ENCODE data around the gene PSMD12. TPM values are rescaled to one million over a fixed set of nuclear protein-coding genes. Genes with fewer than 3 reads are reported as not detected.

Gene PSMD12
- total RNA-seq, 1 donor = 35.2 TPM

DNA sequence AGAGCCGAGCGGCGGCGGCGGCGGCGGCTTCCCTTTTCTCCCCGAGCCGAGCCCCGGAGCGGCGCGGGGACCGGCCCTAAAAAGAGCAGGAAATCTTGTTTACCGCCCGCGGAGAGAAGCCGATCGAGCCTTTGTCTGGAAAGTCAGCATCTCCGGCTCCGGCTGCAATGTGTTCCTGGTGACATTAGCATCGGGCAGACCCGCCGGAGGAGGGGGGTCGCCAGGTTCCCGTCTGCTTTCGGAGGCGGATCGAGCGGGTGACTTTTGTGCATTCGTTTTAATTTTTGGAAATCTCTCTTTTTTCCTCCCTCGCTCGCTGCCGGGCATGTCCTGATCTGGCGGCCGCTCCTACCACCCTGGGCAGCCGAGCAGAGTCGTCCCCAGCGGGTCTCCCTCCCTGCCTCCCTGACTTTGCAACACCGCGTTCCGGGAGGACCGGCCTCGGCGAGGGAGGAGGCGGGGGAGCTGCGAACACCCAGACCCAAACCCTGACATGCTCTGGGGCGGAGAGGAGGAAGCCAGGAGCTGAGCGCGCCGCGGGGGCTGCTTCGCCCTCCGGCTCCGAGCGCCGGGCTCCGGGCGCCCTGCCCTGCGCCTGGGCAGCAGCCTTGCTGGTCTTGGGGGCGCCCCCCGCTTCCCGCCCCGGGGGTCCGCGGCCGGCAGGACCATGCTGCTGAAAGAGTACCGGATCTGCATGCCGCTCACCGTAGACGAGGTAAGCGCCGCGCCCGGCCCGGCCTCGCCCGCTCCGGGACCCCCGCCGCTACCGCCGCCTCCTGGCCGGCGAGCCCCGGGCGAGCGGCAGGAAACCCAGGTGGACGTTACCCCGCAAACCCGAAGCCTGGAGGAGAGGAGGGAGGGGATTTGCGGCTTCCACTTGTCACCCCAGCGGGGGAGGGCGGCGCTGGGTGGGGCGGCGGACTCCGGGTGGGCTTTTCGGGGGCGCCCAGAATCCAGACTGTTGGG is 11.4 kb upstream of the PSMD12 start:
- TF ChIP-seq, protein P1, sequence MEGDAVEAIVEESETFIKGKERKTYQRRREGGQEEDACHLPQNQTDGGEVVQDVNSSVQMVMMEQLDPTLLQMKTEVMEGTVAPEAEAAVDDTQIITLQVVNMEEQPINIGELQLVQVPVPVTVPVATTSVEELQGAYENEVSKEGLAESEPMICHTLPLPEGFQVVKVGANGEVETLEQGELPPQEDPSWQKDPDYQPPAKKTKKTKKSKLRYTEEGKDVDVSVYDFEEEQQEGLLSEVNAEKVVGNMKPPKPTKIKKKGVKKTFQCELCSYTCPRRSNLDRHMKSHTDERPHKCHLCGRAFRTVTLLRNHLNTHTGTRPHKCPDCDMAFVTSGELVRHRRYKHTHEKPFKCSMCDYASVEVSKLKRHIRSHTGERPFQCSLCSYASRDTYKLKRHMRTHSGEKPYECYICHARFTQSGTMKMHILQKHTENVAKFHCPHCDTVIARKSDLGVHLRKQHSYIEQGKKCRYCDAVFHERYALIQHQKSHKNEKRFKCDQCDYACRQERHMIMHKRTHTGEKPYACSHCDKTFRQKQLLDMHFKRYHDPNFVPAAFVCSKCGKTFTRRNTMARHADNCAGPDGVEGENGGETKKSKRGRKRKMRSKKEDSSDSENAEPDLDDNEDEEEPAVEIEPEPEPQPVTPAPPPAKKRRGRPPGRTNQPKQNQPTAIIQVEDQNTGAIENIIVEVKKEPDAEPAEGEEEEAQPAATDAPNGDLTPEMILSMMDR (IDR thresholded peaks at IDR 0.05; ENCODE audit: insufficient read depth, low read length) = peak; percentile 37
- peak; percentile 46 for DNase-seq (ENCODE audit: low read depth)
- peak overlapping the region; percentile 80 for H3K4me3 ChIP-seq (ENCODE audit: low read depth, low read length)

DNA sequence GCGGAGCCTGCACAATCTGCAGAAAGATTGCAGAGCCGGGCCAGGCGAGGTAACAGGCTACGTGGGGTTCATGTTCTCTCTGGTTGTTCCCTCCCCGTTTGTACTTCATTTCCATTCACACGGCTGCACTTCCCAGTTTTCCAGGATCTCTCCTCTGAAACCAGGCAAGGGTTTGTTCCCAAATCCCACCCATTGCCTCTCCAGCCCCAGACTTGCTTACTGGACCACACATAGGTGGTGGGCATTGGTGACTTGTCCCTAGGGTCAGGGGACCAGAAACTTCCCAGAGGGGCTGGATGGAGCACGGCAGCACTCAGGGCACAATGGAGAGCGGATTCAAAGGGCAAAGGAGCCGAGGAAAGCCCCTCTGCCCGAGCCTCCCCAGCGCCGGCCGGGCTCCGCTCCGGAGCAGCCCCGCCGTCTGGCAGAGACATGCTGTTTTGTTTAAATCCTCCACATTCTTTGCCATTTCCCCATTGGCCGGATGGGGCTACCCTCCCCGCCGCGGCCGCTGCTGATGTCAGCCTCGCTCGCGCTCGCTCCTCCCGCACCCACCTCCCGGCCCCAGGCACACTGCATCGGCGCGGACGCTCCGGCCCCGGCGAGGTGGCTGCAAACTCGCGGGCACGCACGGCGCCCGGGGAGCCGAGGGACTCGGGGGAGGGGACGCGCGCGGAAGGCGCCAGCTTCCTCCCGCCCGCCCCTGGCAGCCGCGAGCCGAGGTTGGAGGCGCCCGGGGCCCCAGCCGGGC is 10.5 kb upstream of the PSMD12 start, which contains the start of gene PITPNC1:
Gene PITPNC1 (plus strand): TSS at position 545 of the 751 bp plus-strand sequence.
- TF ChIP-seq, protein P1 (IDR thresholded peaks at IDR 0.05; ENCODE audit: insufficient read depth, low read length) = peak; percentile 8
- peak within 1 kb of the TSS; percentile 80 for H3K4me3 ChIP-seq (ENCODE audit: low read depth, low read length)
- DNase-seq (ENCODE audit: low read depth) = peak; percentile 86

DNA sequence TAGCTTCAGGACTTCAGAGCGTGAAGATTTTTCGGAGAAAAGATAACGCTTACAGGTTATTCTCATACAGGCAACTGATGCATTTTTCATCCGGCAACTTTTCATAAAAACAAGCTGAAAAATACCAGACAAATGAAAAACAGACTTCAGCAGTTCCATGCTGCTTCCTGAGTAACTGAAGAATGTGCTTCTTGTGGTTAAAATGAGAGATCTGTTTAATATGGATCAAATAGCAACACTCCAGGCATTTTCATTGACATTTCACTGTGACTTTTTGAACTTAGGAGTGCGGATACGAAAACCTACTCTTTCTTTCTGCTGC is 10.0 kb upstream of the PSMD12 start:
- TF ChIP-seq, protein P1 (IDR thresholded peaks at IDR 0.05; ENCODE audit: insufficient read depth, low read length) = no peak
- H3K4me3 ChIP-seq (ENCODE audit: low read depth, low read length) = peak overlapping the region; percentile 80
- DNase-seq (ENCODE audit: low read depth) = peak; percentile 69

DNA sequence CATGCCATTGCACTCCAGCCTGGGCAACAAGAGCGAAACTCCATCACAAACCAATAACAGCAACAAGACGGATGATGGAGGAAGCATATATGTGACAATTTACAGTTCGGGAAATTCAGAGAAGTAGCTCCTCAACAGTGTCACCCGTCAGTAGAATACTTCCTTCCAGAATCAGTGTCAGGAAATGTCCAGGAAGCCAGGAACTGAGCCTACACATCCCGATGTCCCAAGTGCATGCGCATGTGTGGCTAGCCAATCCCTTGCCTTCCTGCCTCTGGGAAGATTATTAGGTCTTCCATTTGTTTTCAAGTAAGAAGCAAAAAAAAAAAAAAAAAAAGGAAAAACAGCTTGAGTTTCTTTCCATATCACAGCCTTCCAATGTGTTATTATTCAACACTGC is 9.3 kb upstream of the PSMD12 start:
- TF ChIP-seq, protein P1 (IDR thresholded peaks at IDR 0.05; ENCODE audit: insufficient read depth, low read length) = no peak
- DNase-seq (ENCODE audit: low read depth) = no peak
- H3K4me3 ChIP-seq (ENCODE audit: low read depth, low read length) = no peak overlapping the region

DNA sequence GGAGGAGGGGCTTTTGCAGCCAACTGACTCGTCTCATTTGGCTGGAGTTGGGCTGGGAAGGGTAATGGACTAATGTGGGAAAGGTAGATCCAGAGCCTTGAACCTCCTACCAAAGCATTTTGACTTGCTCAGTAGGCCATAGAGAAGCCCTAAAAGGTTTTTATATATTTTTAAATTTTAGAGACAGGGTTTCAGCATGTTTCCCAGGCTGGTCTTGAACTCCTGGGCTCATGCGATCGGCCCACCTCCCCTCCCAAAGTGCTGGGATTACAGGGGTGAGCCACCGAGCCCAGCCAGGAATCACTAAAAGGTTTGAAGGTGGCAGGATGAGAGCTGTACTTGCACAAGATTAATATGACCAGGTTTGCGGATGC is 8.7 kb upstream of the PSMD12 start:
- H3K4me3 ChIP-seq (ENCODE audit: low read depth, low read length) = no peak overlapping the region
- no peak for DNase-seq (ENCODE audit: low read depth)
- TF ChIP-seq, protein P1 (IDR thresholded peaks at IDR 0.05; ENCODE audit: insufficient read depth, low read length) = no peak

DNA sequence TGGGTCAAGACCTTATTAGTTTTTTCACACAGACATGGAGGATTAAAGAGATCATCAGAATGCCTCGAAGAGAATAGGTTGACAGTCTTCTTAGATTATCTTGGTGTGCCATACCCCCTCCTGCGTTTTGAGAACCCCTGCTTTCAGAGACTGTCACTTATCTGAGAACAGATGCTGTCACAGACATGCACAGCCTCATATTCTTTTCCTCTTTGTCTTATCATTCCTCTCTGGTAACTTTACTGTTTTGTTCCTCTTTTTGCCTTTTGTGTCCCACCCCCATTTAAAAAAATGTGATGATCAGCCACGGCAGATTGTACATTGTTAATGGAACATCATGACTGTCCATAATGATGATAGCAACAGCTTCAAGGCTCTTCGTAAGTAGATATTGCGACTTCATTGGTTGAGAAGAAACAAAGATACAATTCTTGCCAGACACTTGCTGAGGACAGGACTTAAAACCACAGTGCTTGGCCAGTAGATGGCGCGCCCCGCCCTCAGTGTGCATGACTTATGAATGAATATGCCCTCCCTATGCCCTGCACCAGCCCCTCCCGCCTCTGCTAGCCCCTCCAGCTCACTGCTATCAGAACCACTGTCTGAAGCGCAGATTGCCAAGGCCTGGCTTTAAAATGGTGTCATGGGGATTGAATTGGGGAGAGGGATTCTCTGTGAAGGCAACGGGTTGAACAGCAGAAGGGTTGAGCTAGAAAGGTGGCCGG is 8.1 kb upstream of the PSMD12 start:
- TF ChIP-seq, protein P1 (IDR thresholded peaks at IDR 0.05; ENCODE audit: insufficient read depth, low read length) = peak; percentile 83
- no peak overlapping the region for H3K4me3 ChIP-seq (ENCODE audit: low read depth, low read length)
- DNase-seq (ENCODE audit: low read depth) = peak; percentile 89
